GM18907 (cell line): ENCODE data around the gene PRSS21.

Experiments used
- ATAC-seq: cut with Tn5 transposase; IDR thresholded peaks from one replicate; pipeline ENCODE4 v1.9.1; 2021; ENCODE audit warnings: mild to moderate bottlenecking, moderate library complexity; ENCODE audit not compliant: unreplicated experiment

PRSS21 gene

GRCh38 chr16:2803545-2804195 lies 13.4 kb upstream of the PRSS21 start:
- no peak for ATAC-seq

DNA sequence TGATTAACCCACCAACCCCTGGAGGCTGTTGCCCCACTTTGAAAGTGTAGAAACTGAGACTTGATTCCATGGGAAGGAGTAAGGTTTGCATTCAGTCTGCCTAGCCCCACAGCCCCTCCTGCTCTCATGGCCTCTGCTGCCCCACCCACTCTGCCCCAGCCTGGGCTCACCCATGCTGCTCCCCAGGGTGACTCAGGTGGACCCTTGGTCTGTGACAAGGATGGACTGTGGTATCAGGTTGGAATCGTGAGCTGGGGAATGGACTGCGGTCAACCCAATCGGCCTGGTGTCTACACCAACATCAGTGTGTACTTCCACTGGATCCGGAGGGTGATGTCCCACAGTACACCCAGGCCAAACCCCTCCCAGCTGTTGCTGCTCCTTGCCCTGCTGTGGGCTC lies 12.3 kb upstream of the PRSS21 start:
- ATAC-seq = no peak

GRCh38 chr16:2806286-2806685 lies 10.8 kb upstream of the PRSS21 start:
- no peak for ATAC-seq

DNA sequence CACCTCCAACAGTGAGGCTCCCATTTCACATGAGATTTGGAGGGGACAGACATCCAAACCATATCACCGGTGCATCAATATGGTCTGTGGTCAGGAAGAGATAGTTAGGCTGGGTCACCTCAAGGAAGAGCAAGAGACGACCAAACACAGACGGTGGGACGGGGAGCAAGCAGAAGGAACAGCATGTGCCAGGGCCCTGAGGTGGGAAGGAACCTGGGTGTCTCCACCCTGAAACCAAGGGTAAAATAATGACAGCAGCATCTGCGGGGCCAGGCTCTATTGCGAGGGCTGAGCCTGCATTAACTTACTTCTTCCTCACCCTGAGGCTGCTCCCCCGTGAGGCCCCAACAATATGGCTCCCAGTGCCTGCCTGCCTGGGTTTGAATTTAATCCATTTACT lies 8.9 kb upstream of the PRSS21 start:
- ATAC-seq = no peak

GRCh38 chr16:2809149-2809760 lies 7.8 kb upstream of the PRSS21 start:
- ATAC-seq = no peak

GRCh38 chr16:2810651-2811050 lies 6.4 kb upstream of the PRSS21 start:
- ATAC-seq = no peak

DNA sequence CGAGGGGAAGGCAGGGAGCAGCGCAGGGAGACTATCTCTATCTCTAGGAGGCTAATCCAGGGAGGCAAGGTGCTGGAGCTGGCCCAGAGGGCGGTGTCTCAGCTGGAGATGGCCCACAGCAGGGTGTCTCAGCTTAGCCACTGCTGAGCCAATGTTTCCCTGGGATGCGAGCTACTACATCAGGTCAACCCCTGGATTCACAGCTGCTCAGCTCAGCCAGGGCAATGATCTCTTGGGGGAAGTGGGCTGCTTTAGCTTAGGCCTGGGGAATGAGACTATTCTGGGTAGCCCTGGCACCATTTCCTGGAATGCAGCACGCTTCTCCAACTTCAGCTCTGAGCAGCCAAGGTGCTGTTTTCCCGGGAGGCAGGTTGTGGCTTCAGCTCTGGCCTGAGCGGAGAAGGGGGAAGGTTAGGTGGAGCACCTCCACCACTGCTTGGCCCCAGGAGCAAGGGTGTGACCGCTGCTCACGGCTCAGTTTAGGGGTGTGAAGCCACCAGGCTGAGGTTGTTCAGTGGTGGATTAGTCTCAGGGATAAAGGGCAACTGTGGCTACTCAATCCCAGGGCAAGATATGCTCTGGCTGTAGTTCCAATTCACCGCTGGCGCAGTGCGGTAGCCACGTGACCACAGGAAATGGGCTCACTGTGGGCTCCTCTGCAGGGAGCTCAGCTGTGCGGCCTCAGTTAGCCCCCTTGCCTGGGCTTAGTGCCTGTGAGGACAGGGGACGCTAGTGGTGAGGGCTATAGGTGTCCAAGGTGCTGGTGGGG lies 5.2 kb upstream of the PRSS21 start:
- no peak for ATAC-seq

- no peak for ATAC-seq
Observed at GRCh38 chr16:2813771-2814221, 3.2 kb upstream of the PRSS21 start.

DNA sequence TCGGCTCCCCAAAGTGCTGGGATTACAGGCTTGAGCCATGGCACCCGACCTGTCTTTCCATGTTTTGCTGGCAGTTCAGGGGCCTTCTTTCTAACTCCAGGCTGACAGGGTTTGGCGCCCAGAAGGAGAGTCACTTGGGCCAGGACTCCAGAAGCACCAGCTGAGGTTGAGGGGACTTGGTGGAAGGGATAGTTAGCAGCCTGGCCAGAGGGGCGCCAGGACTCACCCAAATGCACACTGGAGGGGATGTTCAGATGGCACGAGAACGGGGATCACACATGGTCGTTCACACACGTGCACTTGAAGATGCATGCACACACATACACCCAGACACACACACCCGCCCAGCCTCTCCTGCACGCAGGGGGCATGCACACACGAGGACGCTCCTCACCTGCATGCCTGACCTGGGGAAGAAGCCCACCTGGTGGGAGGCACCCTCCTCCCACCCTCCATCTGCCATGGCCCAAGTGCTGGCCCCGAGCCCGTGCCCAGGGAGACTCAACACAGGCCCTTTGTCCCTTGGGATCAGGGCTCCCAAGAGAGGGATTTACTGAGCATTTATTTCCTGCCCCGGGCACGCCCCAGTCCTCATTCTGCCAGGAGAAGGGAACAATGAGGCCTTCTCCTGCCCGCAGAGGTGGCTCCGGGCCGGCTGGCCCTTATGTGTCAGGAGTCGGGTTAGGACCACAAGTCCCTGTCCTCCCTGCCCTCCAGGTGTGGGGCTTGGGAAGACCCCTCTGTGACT lies 2.3 kb upstream of the PRSS21 start:
- ATAC-seq = no peak

DNA sequence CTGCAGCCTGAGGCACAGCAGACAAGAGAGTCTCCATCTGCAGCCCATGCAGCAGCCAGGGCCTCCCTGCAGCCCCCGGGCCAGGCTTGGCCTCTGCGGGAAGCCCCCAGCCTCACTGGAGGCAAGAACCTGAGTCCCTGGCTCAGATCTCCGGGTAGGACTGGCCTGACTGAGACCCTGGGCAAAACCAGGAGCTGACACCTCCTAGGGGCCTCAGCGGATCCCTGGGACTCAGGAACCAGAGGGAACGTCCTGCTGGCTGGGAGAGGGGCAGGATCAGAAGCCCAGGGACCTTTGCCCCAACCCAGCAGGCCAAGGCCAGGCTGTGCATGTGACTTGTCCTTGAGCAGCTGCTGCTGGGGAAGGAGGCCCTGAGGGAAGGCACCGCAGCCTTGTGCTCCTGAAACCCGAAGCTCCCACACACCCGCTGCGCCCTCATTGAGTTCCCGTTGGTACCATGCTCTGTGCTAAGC lies 1.7 kb upstream of the PRSS21 start:
- ATAC-seq = no peak

GRCh38 chr16:2817340-2818271 lies 569 bp downstream of the PRSS21 start:
- ATAC-seq = no peak

- no peak for ATAC-seq
Observed at GRCh38 chr16:2818272-2818876, 1.3 kb downstream of the PRSS21 start.

DNA sequence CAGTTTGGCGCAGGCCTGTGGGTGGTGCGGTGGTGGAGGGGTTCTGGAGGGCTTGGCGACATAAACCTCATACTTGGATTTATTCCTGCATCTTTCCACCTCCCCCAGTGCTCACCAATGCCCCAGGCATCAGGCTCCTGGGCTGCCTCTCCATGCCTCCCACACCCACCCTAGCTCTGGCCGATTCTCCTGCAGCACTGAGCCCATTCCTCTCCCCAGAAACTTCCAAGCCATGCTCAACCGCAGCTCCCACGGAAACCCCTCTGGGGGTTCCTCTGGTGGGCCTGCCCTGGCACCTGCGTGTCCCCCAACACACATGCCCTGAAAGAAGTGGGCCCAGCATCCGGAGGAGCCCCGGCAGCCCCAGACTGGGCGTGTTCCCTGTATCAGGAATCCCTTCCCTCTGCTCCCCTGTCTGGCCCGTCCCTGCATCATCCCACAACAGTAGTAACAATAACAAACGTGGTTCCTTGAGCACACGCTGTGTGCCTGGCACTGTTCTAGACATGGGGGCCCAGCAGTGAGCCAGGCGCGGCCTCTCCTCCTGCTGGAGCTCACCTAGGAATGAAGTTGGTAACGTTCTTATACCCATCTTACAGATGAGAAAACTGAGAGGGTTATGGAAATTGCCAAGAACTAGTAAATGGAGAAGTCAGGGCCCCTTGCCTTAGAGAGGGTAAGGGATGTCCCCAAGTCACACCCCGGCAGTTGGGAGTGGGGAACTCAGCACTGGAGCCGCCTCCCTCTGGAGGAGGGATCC lies 2.3 kb downstream of the PRSS21 start:
- no peak for ATAC-seq

GRCh38 chr16:2819939-2820835 lies 3.1 kb downstream of the PRSS21 start:
- ATAC-seq = no peak

GRCh38 chr16:2820836-2821486 lies 3.9 kb downstream of the PRSS21 start:
- no peak for ATAC-seq

DNA sequence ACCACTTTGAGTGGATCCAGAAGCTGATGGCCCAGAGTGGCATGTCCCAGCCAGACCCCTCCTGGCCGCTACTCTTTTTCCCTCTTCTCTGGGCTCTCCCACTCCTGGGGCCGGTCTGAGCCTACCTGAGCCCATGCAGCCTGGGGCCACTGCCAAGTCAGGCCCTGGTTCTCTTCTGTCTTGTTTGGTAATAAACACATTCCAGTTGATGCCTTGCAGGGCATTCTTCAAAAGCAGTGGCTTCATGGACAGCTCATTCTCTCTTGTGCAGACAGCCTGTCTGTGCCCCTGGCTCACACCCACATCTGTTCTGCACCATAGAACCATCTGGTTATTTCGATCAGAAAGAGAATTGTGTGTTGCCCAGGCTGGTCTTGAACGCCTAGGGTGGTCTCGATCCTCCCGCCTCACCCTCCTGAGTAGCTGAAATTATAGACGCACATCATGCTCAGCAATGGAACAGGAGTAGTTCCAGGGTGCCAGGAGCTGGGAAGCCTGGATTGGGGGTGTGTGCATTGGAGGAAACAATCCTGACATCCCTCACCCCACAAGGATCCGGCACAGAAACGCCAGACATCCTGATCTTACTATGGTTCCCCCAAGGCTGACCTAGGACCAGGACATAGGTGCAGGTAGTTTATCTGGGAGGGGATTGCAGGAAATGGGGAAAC lies 4.6 kb downstream of the PRSS21 start:
- ATAC-seq = no peak

- no peak for ATAC-seq
Observed at GRCh38 chr16:2822158-2822495, 5.1 kb downstream of the PRSS21 start.
